GM21367 (cell line): ENCODE results near the gene SFXN2.
"Not testable (repeated sequence)": the region's sequence is repeated elsewhere in the genome, so short reads cannot be mapped to it uniquely, and the experiment has no call there.

Source experiments
- ATAC-seq: cut with Tn5 transposase; IDR thresholded peaks from one replicate; pipeline ENCODE4 v1.9.1; 2021; ENCODE audit not compliant: unreplicated experiment

The SFXN2 gene

GRCh38 chr10:102714621-102715455 is at the start of gene SFXN2:
Gene SFXN2 (plus strand): TSS chr10:102714636. CDS start chr10:102726637, 12,001 bp downstream.
- peak; percentile 13 for ATAC-seq

- no peak for ATAC-seq
These were observed 48.4 kb upstream of the SFXN2 start for GRCh38 chr10:102665904-102666509.

GRCh38 chr10:102667411-102667810 is 47.0 kb upstream of the SFXN2 start:
- not testable (repeated sequence) for ATAC-seq

GRCh38 chr10:102668326-102669107 is 45.9 kb upstream of the SFXN2 start:
- no peak for ATAC-seq

GRCh38 chr10:102669206-102670064 is 45.0 kb upstream of the SFXN2 start:
- no peak for ATAC-seq

- ATAC-seq, result no peak
These were observed 44.3 kb upstream of the SFXN2 start for GRCh38 chr10:102670065-102670670.

- ATAC-seq, result no peak
These were observed 43.5 kb upstream of the SFXN2 start for GRCh38 chr10:102670871-102671434.

GRCh38 chr10:102673236-102673818 is 41.1 kb upstream of the SFXN2 start:
- ATAC-seq, result no peak

- ATAC-seq, result no peak
These were observed 40.5 kb upstream of the SFXN2 start for GRCh38 chr10:102673819-102674511.

GRCh38 chr10:102674566-102674965 is 39.9 kb upstream of the SFXN2 start:
- no peak for ATAC-seq

GRCh38 chr10:102675011-102675665 is 39.3 kb upstream of the SFXN2 start:
- ATAC-seq, result no peak

GRCh38 chr10:102675666-102676533 is 38.5 kb upstream of the SFXN2 start:
- no peak for ATAC-seq

- no peak for ATAC-seq
These were observed 37.7 kb upstream of the SFXN2 start for GRCh38 chr10:102676534-102677315.

GRCh38 chr10:102677331-102678067 is 36.9 kb upstream of the SFXN2 start:
- ATAC-seq, result no peak

GRCh38 chr10:102678068-102678400 is 36.4 kb upstream of the SFXN2 start:
- ATAC-seq, result no peak

- no peak for ATAC-seq
These were observed 35.6 kb upstream of the SFXN2 start for GRCh38 chr10:102678842-102679289.
